Activated CD4-positive, alpha-beta T cell treated with anti-CD3 and anti-CD28 coated beads, Interleukin-2, amount 50 U/mL, for 4 hours (primary cell): Measurements from ENCODE around the gene DENND2C.

Experiments
- DNase-seq, 2 experiments: peaks; one replicate each; pipeline ENCODE4 v3.0.0-alpha.2; 2020

The DENND2C gene

GRCh38 chr1:114669562-114670082 lies at the start of gene DENND2C:
TSS of gene DENND2C (minus strand) at chr1:114670049. CDS start at chr1:114625984, 44,065 bp downstream.
- DNase-seq = no peak

- DNase-seq = no peak
Observed at GRCh38 chr1:114719424-114719787, 49.6 kb upstream of the DENND2C start.

- no peak for DNase-seq
Observed at GRCh38 chr1:114718661-114719423, 49.0 kb upstream of the DENND2C start.

GRCh38 chr1:114716304-114717170 lies 46.7 kb upstream of the DENND2C start, which contains the start of gene NRAS:
TSS of gene NRAS (minus strand) at chr1:114716771. CDS start at chr1:114716160, 611 bp downstream.
- DNase-seq = peak; percentile 94 to 95

GRCh38 chr1:114715952-114716303 lies 46.1 kb upstream of the DENND2C start:
- no peak for DNase-seq

- DNase-seq = no peak
Observed at GRCh38 chr1:114712977-114713376, 43.1 kb upstream of the DENND2C start.

- DNase-seq = no peak
Observed at GRCh38 chr1:114710360-114710759, 40.5 kb upstream of the DENND2C start.

- no peak for DNase-seq
Observed at GRCh38 chr1:114707604-114708003, 37.8 kb upstream of the DENND2C start.

- DNase-seq = no peak
Observed at GRCh38 chr1:114703242-114703641, 33.4 kb upstream of the DENND2C start.

- no peak for DNase-seq
Observed at GRCh38 chr1:114702737-114703136, 32.9 kb upstream of the DENND2C start.

- DNase-seq = no peak
Observed at GRCh38 chr1:114701931-114702330, 32.1 kb upstream of the DENND2C start.

GRCh38 chr1:114700036-114700600 lies 30.3 kb upstream of the DENND2C start:
- no peak for DNase-seq

- DNase-seq = no peak
Observed at GRCh38 chr1:114696810-114697209, 27.0 kb upstream of the DENND2C start.

GRCh38 chr1:114695430-114696058 lies 25.7 kb upstream of the DENND2C start, which contains the start of gene AMPD1:
TSS of gene AMPD1 (minus strand) at chr1:114695546. CDS start at chr1:114695471, 75 bp downstream.
- no peak for DNase-seq

- DNase-seq = no peak
Observed at GRCh38 chr1:114694540-114695310, 24.9 kb upstream of the DENND2C start.

GRCh38 chr1:114692947-114693346 lies 23.1 kb upstream of the DENND2C start:
- no peak for DNase-seq

- no peak for DNase-seq
Observed at GRCh38 chr1:114691061-114691460, 21.2 kb upstream of the DENND2C start.

GRCh38 chr1:114690148-114690547 lies 20.3 kb upstream of the DENND2C start:
- DNase-seq = no peak

- DNase-seq = no peak
Observed at GRCh38 chr1:114688526-114688925, 18.7 kb upstream of the DENND2C start.

GRCh38 chr1:114685851-114686250 lies 16.0 kb upstream of the DENND2C start:
- no peak for DNase-seq

- DNase-seq = no peak
Observed at GRCh38 chr1:114677691-114678090, 7.8 kb upstream of the DENND2C start.

GRCh38 chr1:114676115-114676514 lies 6.3 kb upstream of the DENND2C start:
- DNase-seq = no peak
